NCI-H774 (cell line): Measurements from ENCODE around the gene AGAP1.
"Not testable (repeated sequence)": the region's sequence is repeated elsewhere in the genome, so short reads cannot be mapped to it uniquely, and the experiment has no call there.

Source experiments
- DNase-seq: peaks from one replicate; lab custom pipeline; 2025; lab: John Stamatoyannopoulos, UW

Gene AGAP1

GRCh38 chr2:235945608-235946140 is 451.8 kb downstream of the AGAP1 start:
- no peak for DNase-seq

- no peak for DNase-seq
Measured at GRCh38 chr2:235946590-235946989, 452.7 kb downstream of the AGAP1 start.

- DNase-seq, result not testable (repeated sequence)
Measured at GRCh38 chr2:235947055-235947454, 453.2 kb downstream of the AGAP1 start.

- no peak for DNase-seq
Measured at GRCh38 chr2:235949567-235950472, 456.0 kb downstream of the AGAP1 start.

- no peak for DNase-seq
Measured at GRCh38 chr2:235950473-235950809, 456.6 kb downstream of the AGAP1 start.

GRCh38 chr2:235951493-235951892 is 457.6 kb downstream of the AGAP1 start:
- DNase-seq, result no peak

GRCh38 chr2:235951982-235952381 is 458.1 kb downstream of the AGAP1 start:
- DNase-seq, result no peak

- DNase-seq, result no peak
Measured at GRCh38 chr2:235952714-235953113, 458.9 kb downstream of the AGAP1 start.

- DNase-seq, result no peak
Measured at GRCh38 chr2:235954281-235954680, 460.4 kb downstream of the AGAP1 start.

GRCh38 chr2:235954888-235955480 is 461.1 kb downstream of the AGAP1 start:
- DNase-seq, result no peak

GRCh38 chr2:235955664-235956063 is 461.8 kb downstream of the AGAP1 start:
- DNase-seq, result no peak

- DNase-seq, result no peak
Measured at GRCh38 chr2:235956281-235956970, 462.6 kb downstream of the AGAP1 start.

- no peak for DNase-seq
Measured at GRCh38 chr2:235957251-235957650, 463.4 kb downstream of the AGAP1 start.

- no peak for DNase-seq
Measured at GRCh38 chr2:235958221-235958930, 464.5 kb downstream of the AGAP1 start.

- DNase-seq, result no peak
Measured at GRCh38 chr2:235958931-235959410, 465.1 kb downstream of the AGAP1 start.

- no peak for DNase-seq
Measured at GRCh38 chr2:235960011-235960715, 466.3 kb downstream of the AGAP1 start.

- no peak for DNase-seq
Measured at GRCh38 chr2:235960716-235961640, 467.1 kb downstream of the AGAP1 start.

- no peak for DNase-seq
Measured at GRCh38 chr2:235961711-235962110, 467.9 kb downstream of the AGAP1 start.

- no peak for DNase-seq
Measured at GRCh38 chr2:235963853-235964577, 470.2 kb downstream of the AGAP1 start.
